Thoracic aorta (tissue), 2 donors: ENCODE data around the gene PIAS1. TPM values are rescaled to one million over a fixed set of nuclear protein-coding genes. Genes with fewer than 3 reads are reported as not detected.

Source experiments
- ATAC-seq: fragments of 150-250 bp; one replicate; pipeline ENCODE4 v1.8.0; 2017; ENCODE audit warnings: low read depth; ENCODE audit not compliant: insufficient number of reproducible peaks, low FRiP score
- DNase-seq: peaks from one replicate; pipeline ENCODE4 v3.0.0-alpha.2; 2020; ENCODE audit warnings: low spot score
- H3K27ac ChIP-seq, 2 donors: fragments of 200-600 bp; sonication (generic); 1 replicate in 1 of 2; 2 replicates in 1 of 2; pipeline ENCODE4 v1.5.1; 2016; ENCODE audit warnings: mild to moderate bottlenecking in 2 of 2, moderate library complexity in 2 of 2
- H3K27me3 ChIP-seq: fragments of 200-600 bp; sonication (generic); replicated peaks from 2 replicates; pipeline ENCODE4 v1.6.0; 2016; ENCODE audit warnings: mild to moderate bottlenecking; ENCODE audit not compliant: insufficient read depth
- H3K36me3 ChIP-seq: fragments of 200-600 bp; sonication (generic); one replicate; pipeline ENCODE4 v1.5.1; 2016
- H3K4me1 ChIP-seq, 2 donors: fragments of 200-600 bp; sonication (generic); 1 replicate in 1 of 2; 2 replicates in 1 of 2; pipeline versions ENCODE4 v1.5.1 to v1.6.0; 2016; ENCODE audit warnings: low read depth in 2 of 2, mild to moderate bottlenecking in 1 of 2; ENCODE audit not compliant: control insufficient read depth in 1 of 2
- H3K4me3 ChIP-seq: fragments of 200-600 bp; sonication (generic); 2 replicates; pipeline ENCODE4 v1.5.1; 2016; ENCODE audit warnings: mild to moderate bottlenecking
- H3K9me3 ChIP-seq: fragments of 200-600 bp; sonication (generic); 2 replicates; pipeline ENCODE4 v1.5.1; 2016
- total RNA-seq, 2 donors: library from RNA; depleted of rRNA; stranded (reverse); fragments of >200 nt; gene quantifications; one replicate each; pipeline versions ENCODE4 v1.1.0 to v1.2.3, GENCODE V29; 2016
- TF ChIP-seq, protein P1 (sequence below): fragments of 200-600 bp; sonication (generic); IDR thresholded peaks from one replicate; pipeline ENCODE4 v1.5.1; 2019; ENCODE audit warnings: antibody characterized with exemption

The PIAS1 gene
- total RNA-seq, 2 donors from 2014 or later: 45.1 to 74.1 TPM

- Histone ChIP-seq H3K4me1 (peaks cover 0 to 21% of the 10 kb centered on the region in 2 donors), H3K9me3 (no peaks in the 10 kb centered on the region), H3K27me3 (no peaks in the 10 kb centered on the region), H3K36me3 (peaks cover 6% of the 10 kb centered on the region), H3K4me3 (no peak overlapping the region), H3K27ac (no peak overlapping the region)
- ATAC-seq (no peak), DNase-seq (no peak)
- TF ChIP-seq, protein P1, sequence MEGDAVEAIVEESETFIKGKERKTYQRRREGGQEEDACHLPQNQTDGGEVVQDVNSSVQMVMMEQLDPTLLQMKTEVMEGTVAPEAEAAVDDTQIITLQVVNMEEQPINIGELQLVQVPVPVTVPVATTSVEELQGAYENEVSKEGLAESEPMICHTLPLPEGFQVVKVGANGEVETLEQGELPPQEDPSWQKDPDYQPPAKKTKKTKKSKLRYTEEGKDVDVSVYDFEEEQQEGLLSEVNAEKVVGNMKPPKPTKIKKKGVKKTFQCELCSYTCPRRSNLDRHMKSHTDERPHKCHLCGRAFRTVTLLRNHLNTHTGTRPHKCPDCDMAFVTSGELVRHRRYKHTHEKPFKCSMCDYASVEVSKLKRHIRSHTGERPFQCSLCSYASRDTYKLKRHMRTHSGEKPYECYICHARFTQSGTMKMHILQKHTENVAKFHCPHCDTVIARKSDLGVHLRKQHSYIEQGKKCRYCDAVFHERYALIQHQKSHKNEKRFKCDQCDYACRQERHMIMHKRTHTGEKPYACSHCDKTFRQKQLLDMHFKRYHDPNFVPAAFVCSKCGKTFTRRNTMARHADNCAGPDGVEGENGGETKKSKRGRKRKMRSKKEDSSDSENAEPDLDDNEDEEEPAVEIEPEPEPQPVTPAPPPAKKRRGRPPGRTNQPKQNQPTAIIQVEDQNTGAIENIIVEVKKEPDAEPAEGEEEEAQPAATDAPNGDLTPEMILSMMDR: no peak
Observed at GRCh38 chr15:68197661-68198437, 143.7 kb downstream of the PIAS1 start.

GRCh38 chr15:68199340-68199739 is 145.2 kb downstream of the PIAS1 start:
- ATAC-seq: no peak
- no peak overlapping the region for H3K4me3 ChIP-seq
- no peak overlapping the region for H3K27ac ChIP-seq
- no peaks in the 10 kb centered on the region for H3K9me3 ChIP-seq
- H3K36me3 ChIP-seq: no peaks in the 10 kb centered on the region
- no peak for DNase-seq
- TF ChIP-seq, protein P1: no peak
- H3K4me1 ChIP-seq: peaks cover 0 to 18% of the 10 kb centered on the region in 2 donors
- no peaks in the 10 kb centered on the region for H3K27me3 ChIP-seq

GRCh38 chr15:68200016-68200861 is 146.1 kb downstream of the PIAS1 start:
- peaks cover 0 to 27% of the 10 kb centered on the region in 2 donors for H3K4me1 ChIP-seq
- no peaks in the 10 kb centered on the region for H3K27me3 ChIP-seq
- no peak overlapping the region for H3K27ac ChIP-seq
- no peaks in the 10 kb centered on the region for H3K36me3 ChIP-seq
- no peak overlapping the region for H3K4me3 ChIP-seq
- H3K9me3 ChIP-seq: no peaks in the 10 kb centered on the region
- ATAC-seq (no peak), DNase-seq (no peak)
- TF ChIP-seq, protein P1: no peak

DNA sequence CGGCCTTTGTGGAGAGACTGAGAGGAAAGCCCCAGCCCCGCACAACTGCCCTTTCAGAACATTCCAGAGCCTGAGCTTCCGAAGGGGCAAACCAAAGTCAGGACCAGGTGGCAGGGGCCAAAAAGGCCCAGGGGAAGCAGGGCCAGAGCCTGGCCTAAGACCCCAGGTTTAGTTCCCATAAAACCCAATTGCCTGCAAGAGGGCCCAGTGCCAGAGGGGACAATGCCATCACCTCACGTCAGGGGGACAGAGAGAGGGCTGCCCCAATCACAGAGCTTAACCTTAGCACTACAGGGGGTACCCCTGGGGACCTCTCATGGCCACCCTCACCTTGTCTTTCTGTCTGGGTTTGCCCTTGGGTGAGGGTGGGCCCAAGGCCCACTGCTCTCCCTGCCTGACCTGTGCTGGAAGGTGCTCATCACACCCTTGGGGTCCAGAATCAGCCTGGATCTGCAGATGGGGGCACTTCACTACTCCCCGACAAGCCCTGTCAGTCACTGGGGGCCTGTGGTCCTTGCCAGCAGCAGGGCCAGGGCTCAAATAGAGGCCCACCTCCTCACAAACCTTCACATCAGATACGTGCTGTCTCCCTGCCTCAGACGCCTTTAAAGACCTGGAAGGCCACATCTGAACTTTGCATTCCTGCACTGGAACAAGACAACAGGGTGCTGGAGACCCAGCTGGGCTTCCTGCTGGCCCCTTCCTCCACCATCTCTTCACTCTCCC is 147.2 kb downstream of the PIAS1 start:
- ATAC-seq: no peak

More for the DNA sequence above, 147.2 kb downstream of the PIAS1 start:
- Histone ChIP-seq H3K27ac (no peak overlapping the region), H3K4me1 (peaks cover 0 to 34% of the 10 kb centered on the region in 2 donors), H3K36me3 (no peaks in the 10 kb centered on the region), H3K27me3 (no peaks in the 10 kb centered on the region), H3K9me3 (no peaks in the 10 kb centered on the region), H3K4me3 (no peak overlapping the region)
- TF ChIP-seq, protein P1: no peak
- no peak for DNase-seq
